ENCODE data around the gene SH2D1A. TPM values are rescaled to one million over a fixed set of nuclear protein-coding genes. Genes with fewer than 3 reads are reported as not detected.

The SH2D1A gene
- total RNA-seq, 6 donors from 2014 or later, result 0.44 to 11.0 (median 1.5) TPM

GRCh38 chrX:124337916-124338315, 8.4 kb upstream of the SH2D1A start:
- ATAC-seq (ENCODE audit: low FRiP score in 2 of 2) (no peak), DNase-seq (no peak)
- TF ChIP-seq CTCF (IDR thresholded peaks at IDR 0.05) (no peak), POLR2AphosphoS5 (IDR thresholded peaks at IDR 0.05) (no peak), EP300 (IDR thresholded peaks at IDR 0.05) (no peak)
- WGBS, 2 donors, result 31% methylated on average over 1 of the region's 1 CpG; no CpG with 5 or more reads in 1 of the 2 donors
- no peak overlapping the region for H3K4me3 ChIP-seq
- no peaks in the 10 kb centered on the region for H3K27me3 ChIP-seq
- no peaks in the 10 kb centered on the region for H3K36me3 ChIP-seq
- no peak overlapping the region for H3K27ac ChIP-seq
- no peaks in the 10 kb centered on the region for H3K9me3 ChIP-seq
- H3K4me1 ChIP-seq, result no peaks in the 10 kb centered on the region

DNA sequence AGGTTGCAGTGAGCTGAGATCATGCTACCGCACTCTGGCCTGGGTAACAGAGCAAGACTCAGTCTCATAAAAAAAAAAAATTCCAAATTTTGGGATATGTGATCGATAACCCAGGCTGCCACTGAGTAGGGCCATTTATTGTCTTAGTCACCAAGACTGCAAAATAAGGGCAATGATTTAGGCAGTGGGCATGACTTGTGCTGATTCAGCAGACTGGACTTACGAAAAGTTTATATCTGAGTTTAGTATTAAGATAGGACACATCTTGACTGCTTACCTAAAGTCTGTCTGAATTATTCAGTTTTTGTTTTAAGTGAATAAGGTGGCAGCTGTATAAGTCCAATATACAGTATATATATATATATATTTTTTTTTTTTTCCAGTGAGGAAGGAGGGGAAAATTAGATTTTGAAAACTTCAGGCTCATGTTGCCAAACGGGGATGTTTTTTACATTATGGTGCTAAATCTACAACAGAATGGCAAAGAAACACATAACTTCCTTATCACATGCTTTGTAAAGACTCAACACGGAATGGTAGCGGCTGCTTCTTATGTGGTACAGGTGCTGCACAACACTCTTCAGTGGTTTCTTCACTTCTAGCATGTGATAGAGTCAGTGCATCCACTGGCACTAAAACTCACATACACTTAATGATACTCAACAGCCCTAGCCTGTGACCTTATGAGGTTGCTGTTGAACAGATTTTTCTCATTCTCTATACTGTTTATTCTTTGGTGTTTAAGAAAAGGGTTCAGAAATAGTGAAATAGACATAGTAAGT, 7.4 kb upstream of the SH2D1A start:
- DNase-seq (no peak), ATAC-seq (ENCODE audit: low FRiP score in 2 of 2) (no peak)
- no peak overlapping the region for H3K4me3 ChIP-seq
- WGBS, 2 donors, result 83 to 87% methylated on average over 5 to 6 of the region's 6 CpGs
- H3K27ac ChIP-seq, result no peak overlapping the region
- no peak for TF ChIP-seq EP300 (IDR thresholded peaks at IDR 0.05)
- no peak for TF ChIP-seq CTCF (IDR thresholded peaks at IDR 0.05)
- TF ChIP-seq POLR2AphosphoS5 (IDR thresholded peaks at IDR 0.05), result no peak
- TF ChIP-seq POLR2A (IDR thresholded peaks at IDR 0.05), result no peak
- H3K36me3 ChIP-seq, result no peaks in the 10 kb centered on the region
- H3K4me1 ChIP-seq, result no peaks in the 10 kb centered on the region
- H3K27me3 ChIP-seq, result no peaks in the 10 kb centered on the region
- H3K9me3 ChIP-seq, result no peaks in the 10 kb centered on the region

- Histone ChIP-seq H3K4me3 (no peak overlapping the region), H3K36me3 (no peaks in the 10 kb centered on the region), H3K9me3 (no peaks in the 10 kb centered on the region), H3K4me1 (no peaks in the 10 kb centered on the region), H3K27me3 (no peaks in the 10 kb centered on the region), H3K27ac (no peak overlapping the region)
- WGBS, 2 donors, result 62 to 85% methylated on average over 7 of the region's 7 CpGs
- ATAC-seq (ENCODE audit: low FRiP score in 2 of 2) (no peak), DNase-seq (no peak)
- TF ChIP-seq POLR2A (IDR thresholded peaks at IDR 0.05), result no peak
- TF ChIP-seq CTCF (IDR thresholded peaks at IDR 0.05), result no peak
- TF ChIP-seq POLR2AphosphoS5 (IDR thresholded peaks at IDR 0.05), result no peak
- TF ChIP-seq EP300 (IDR thresholded peaks at IDR 0.05), result no peak
Measured at GRCh38 chrX:124341396-124342132, 4.8 kb upstream of the SH2D1A start.

DNA sequence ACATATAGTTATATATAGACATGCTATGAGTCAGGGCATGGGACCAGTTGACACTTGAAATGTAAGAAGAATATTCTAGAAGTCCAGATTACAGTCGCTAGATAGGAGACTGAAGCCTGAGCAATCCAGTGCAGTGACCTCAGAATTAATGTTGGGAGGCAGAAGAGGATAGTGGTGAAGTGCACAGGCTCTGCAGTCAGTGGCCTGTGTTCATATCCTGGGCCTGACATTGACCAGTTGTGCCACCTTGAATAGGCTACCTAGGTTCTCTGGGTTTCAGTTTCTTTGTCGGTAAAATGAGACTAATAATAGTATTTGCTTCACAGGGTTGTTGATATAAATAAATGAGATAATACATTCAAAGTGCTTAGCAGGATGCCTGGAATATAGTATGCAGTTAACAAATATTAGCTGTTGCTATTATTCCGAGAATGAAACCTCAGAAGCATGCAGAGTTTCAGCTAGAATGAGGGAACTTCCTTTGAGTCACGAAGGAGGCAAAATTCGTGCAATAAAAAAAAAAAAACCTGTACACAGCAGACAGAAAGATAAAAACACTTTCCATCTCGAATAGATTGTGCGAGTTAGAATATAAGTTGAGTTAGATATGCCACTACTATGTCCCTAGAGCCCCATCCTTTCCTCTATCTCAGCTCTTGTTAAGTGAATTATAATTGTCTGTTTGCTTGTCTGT, 4.0 kb upstream of the SH2D1A start:
- Histone ChIP-seq H3K27me3 (no peaks in the 10 kb centered on the region), H3K4me3 (no peak overlapping the region), H3K4me1 (no peaks in the 10 kb centered on the region), H3K36me3 (no peaks in the 10 kb centered on the region), H3K27ac (no peak overlapping the region), H3K9me3 (no peaks in the 10 kb centered on the region)
- no peak for ATAC-seq (ENCODE audit: low FRiP score in 2 of 2)
- no peak for DNase-seq
- no peak for TF ChIP-seq POLR2AphosphoS5 (IDR thresholded peaks at IDR 0.05)
- WGBS, 2 donors, result 68 to 73% methylated on average over 7 of the region's 7 CpGs

GRCh38 chrX:124343016-124343415, 3.3 kb upstream of the SH2D1A start:
- Histone ChIP-seq H3K4me3 (no peak overlapping the region), H3K27me3 (no peaks in the 10 kb centered on the region), H3K36me3 (no peaks in the 10 kb centered on the region), H3K9me3 (no peaks in the 10 kb centered on the region), H3K27ac (no peak overlapping the region), H3K4me1 (no peaks in the 10 kb centered on the region)
- TF ChIP-seq POLR2A (IDR thresholded peaks at IDR 0.05) (no peak), EP300 (IDR thresholded peaks at IDR 0.05) (no peak), POLR2AphosphoS5 (IDR thresholded peaks at IDR 0.05) (no peak), CTCF (IDR thresholded peaks at IDR 0.05) (no peak)
- DNase-seq (no peak), ATAC-seq (ENCODE audit: low FRiP score in 2 of 2) (no peak)
